ENCODE measurements around the gene PCP4L1. TPM values are rescaled to one million over a fixed set of nuclear protein-coding genes. Genes with fewer than 3 reads are reported as not detected.
"Not testable (repeated sequence)": the region's sequence is repeated elsewhere in the genome, so short reads cannot be mapped to it uniquely, and the experiment has no call there.

PCP4L1 gene
- total RNA-seq, 1 donor = not detected

- DNase-seq (ENCODE audit: low read depth) = no peak
- no peak overlapping the region for H3K4me3 ChIP-seq (ENCODE audit: low read depth, low read length)
- no peak for TF ChIP-seq CTCF (IDR thresholded peaks at IDR 0.05; ENCODE audit: insufficient read depth, low read depth, low read length)
Observed at GRCh38 chr1:161218301-161219077, 40.1 kb upstream of the PCP4L1 start.

GRCh38 chr1:161219078-161219892 lies 39.3 kb upstream of the PCP4L1 start:
- TF ChIP-seq CTCF (IDR thresholded peaks at IDR 0.05; ENCODE audit: insufficient read depth, low read depth, low read length) = no peak
- H3K4me3 ChIP-seq (ENCODE audit: low read depth, low read length) = no peak overlapping the region
- DNase-seq (ENCODE audit: low read depth) = no peak

- no peak overlapping the region for H3K4me3 ChIP-seq (ENCODE audit: low read depth, low read length)
- DNase-seq (ENCODE audit: low read depth) = no peak
- no peak for TF ChIP-seq CTCF (IDR thresholded peaks at IDR 0.05; ENCODE audit: insufficient read depth, low read depth, low read length)
Observed at GRCh38 chr1:161220002-161220401, 38.5 kb upstream of the PCP4L1 start.

- no peak overlapping the region for H3K4me3 ChIP-seq (ENCODE audit: low read depth, low read length)
- no peak for TF ChIP-seq CTCF (IDR thresholded peaks at IDR 0.05; ENCODE audit: insufficient read depth, low read depth, low read length)
Observed at GRCh38 chr1:161222175-161223019, 36.1 kb upstream of the PCP4L1 start.

GRCh38 chr1:161223805-161224694 lies 34.5 kb upstream of the PCP4L1 start:
- no peak overlapping the region for H3K4me3 ChIP-seq (ENCODE audit: low read depth, low read length)
- no peak for DNase-seq (ENCODE audit: low read depth)
- TF ChIP-seq CTCF (IDR thresholded peaks at IDR 0.05; ENCODE audit: insufficient read depth, low read depth, low read length) = no peak

More at GRCh38 chr1:161222175-161223019, 36.1 kb upstream of the PCP4L1 start:
- no peak for DNase-seq (ENCODE audit: low read depth)

GRCh38 chr1:161224695-161225087 lies 33.9 kb upstream of the PCP4L1 start:
- DNase-seq (ENCODE audit: low read depth); H3K4me3 ChIP-seq (ENCODE audit: low read depth, low read length): not testable (repeated sequence)

All from fibroblast of villous mesenchyme (primary cell).